ENCODE results near the gene PSEN2. TPM values are rescaled to one million over a fixed set of nuclear protein-coding genes. Genes with fewer than 3 reads are reported as not detected.

PSEN2 gene
- total and polyA plus RNA-seq, 9 of the 15 experiments (the other 6 are each of a cell fraction or from before 2014, with no cell fraction given) = 2.3 to 21.5 (median 13.7) TPM

DNA sequence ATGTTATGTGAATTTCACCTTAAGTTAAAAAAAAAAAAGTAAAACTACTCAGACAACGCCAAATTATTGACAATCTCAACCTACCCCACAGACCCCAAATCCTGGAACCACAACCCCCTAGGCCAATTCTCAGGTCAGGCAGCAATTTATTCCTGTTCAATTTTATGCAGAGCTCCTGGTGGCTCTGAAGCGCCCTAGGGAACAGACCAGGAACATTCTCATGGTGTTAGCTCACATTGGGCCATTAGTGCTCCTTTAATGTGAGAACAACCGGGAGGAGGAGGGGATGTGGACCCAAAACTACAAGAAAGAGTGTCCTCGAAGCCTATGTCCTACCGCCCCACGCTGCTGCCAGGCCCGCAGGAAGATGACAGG lies 403 bp upstream of the PSEN2 start (continued):
- TF ChIP-seq, protein P1, sequence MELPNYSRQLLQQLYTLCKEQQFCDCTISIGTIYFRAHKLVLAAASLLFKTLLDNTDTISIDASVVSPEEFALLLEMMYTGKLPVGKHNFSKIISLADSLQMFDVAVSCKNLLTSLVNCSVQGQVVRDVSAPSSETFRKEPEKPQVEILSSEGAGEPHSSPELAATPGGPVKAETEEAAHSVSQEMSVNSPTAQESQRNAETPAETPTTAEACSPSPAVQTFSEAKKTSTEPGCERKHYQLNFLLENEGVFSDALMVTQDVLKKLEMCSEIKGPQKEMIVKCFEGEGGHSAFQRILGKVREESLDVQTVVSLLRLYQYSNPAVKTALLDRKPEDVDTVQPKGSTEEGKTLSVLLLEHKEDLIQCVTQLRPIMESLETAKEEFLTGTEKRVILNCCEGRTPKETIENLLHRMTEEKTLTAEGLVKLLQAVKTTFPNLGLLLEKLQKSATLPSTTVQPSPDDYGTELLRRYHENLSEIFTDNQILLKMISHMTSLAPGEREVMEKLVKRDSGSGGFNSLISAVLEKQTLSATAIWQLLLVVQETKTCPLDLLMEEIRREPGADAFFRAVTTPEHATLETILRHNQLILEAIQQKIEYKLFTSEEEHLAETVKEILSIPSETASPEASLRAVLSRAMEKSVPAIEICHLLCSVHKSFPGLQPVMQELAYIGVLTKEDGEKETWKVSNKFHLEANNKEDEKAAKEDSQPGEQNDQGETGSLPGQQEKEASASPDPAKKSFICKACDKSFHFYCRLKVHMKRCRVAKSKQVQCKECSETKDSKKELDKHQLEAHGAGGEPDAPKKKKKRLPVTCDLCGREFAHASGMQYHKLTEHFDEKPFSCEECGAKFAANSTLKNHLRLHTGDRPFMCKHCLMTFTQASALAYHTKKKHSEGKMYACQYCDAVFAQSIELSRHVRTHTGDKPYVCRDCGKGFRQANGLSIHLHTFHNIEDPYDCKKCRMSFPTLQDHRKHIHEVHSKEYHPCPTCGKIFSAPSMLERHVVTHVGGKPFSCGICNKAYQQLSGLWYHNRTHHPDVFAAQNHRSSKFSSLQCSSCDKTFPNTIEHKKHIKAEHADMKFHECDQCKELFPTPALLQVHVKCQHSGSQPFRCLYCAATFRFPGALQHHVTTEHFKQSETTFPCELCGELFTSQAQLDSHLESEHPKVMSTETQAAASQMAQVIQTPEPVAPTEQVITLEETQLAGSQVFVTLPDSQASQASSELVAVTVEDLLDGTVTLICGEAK (IDR thresholded peaks at IDR 0.05) = peak; percentile 48; the same call in 1 of the 2 replicates
- TF ChIP-seq, protein P1 (CRISPR knock-in tag; IDR thresholded peaks at IDR 0.05) = no peak
- TF ChIP-seq, protein P2, sequence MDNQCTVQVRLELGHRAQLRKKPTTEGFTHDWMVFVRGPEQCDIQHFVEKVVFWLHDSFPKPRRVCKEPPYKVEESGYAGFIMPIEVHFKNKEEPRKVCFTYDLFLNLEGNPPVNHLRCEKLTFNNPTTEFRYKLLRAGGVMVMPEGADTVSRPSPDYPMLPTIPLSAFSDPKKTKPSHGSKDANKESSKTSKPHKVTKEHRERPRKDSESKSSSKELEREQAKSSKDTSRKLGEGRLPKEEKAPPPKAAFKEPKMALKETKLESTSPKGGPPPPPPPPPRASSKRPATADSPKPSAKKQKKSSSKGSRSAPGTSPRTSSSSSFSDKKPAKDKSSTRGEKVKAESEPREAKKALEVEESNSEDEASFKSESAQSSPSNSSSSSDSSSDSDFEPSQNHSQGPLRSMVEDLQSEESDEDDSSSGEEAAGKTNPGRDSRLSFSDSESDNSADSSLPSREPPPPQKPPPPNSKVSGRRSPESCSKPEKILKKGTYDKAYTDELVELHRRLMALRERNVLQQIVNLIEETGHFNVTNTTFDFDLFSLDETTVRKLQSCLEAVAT (IDR thresholded peaks at IDR 0.05) = no peak
- TF ChIP-seq TAF7 (tag; IDR thresholded peaks at IDR 0.05) = no peak
- peak; percentile 49; the same call in 1 of the 2 replicates for TF ChIP-seq FOXK1 (CRISPR knock-in tag; IDR thresholded peaks at IDR 0.05; ENCODE audit: borderline replicate concordance)
- TF ChIP-seq, protein P3, sequence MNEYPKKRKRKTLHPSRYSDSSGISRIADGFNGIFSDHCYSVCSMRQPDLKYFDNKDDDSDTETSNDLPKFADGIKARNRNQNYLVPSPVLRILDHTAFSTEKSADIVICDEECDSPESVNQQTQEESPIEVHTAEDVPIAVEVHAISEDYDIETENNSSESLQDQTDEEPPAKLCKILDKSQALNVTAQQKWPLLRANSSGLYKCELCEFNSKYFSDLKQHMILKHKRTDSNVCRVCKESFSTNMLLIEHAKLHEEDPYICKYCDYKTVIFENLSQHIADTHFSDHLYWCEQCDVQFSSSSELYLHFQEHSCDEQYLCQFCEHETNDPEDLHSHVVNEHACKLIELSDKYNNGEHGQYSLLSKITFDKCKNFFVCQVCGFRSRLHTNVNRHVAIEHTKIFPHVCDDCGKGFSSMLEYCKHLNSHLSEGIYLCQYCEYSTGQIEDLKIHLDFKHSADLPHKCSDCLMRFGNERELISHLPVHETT (CRISPR knock-in tag; conservative IDR thresholded peaks at IDR 0.05 in 1 of 2, IDR thresholded peaks at IDR 0.05 in 1 of 2) = no peak
- TF ChIP-seq, protein P4, sequence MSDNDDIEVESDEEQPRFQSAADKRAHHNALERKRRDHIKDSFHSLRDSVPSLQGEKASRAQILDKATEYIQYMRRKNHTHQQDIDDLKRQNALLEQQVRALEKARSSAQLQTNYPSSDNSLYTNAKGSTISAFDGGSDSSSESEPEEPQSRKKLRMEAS (CRISPR knock-in tag; IDR thresholded peaks at IDR 0.05) = peak; percentile 71; the same call in 1 of the 2 replicates
- TF ChIP-seq, protein P5, sequence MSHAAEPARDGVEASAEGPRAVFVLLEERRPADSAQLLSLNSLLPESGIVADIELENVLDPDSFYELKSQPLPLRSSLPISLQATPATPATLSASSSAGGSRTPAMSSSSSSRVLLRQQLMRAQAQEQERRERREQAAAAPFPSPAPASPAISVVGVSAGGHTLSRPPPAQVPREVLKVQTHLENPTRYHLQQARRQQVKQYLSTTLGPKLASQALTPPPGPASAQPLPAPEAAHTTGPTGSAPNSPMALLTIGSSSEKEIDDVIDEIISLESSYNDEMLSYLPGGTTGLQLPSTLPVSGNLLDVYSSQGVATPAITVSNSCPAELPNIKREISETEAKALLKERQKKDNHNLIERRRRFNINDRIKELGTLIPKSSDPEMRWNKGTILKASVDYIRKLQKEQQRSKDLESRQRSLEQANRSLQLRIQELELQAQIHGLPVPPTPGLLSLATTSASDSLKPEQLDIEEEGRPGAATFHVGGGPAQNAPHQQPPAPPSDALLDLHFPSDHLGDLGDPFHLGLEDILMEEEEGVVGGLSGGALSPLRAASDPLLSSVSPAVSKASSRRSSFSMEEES (CRISPR knock-in tag; IDR thresholded peaks at IDR 0.05) = no peak
- TF ChIP-seq HOXB6 (CRISPR knock-in tag; IDR thresholded peaks at IDR 0.05; ENCODE audit: borderline replicate concordance) = no peak
- TF ChIP-seq, protein P6, sequence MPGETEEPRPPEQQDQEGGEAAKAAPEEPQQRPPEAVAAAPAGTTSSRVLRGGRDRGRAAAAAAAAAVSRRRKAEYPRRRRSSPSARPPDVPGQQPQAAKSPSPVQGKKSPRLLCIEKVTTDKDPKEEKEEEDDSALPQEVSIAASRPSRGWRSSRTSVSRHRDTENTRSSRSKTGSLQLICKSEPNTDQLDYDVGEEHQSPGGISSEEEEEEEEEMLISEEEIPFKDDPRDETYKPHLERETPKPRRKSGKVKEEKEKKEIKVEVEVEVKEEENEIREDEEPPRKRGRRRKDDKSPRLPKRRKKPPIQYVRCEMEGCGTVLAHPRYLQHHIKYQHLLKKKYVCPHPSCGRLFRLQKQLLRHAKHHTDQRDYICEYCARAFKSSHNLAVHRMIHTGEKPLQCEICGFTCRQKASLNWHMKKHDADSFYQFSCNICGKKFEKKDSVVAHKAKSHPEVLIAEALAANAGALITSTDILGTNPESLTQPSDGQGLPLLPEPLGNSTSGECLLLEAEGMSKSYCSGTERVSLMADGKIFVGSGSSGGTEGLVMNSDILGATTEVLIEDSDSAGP (CRISPR knock-in tag; IDR thresholded peaks at IDR 0.05) = no peak
- TF ChIP-seq DACH1 (IDR thresholded peaks at IDR 0.05; ENCODE audit: partially characterized antibody) = no peak
- no peak for TF ChIP-seq L3MBTL2 (IDR thresholded peaks at IDR 0.05)
